ENCODE data around the gene BPIFA2.
A peak's percentile ranks its signal among the peaks of the same experiment; 100 is the strongest.

Gene BPIFA2

GRCh38 chr20:33209789-33210188 is 41.8 kb downstream of the BPIFA2 start:
- Histone ChIP-seq H3K36me3 (no peaks in the 10 kb centered on the region), H3K9me3 (ENCODE audit: severe bottlenecking) (no peaks in the 10 kb centered on the region), H3K4me3 (ENCODE audit: low read depth, low read length) (no peak overlapping the region), H3K27me3 (ENCODE audit: insufficient read depth, low read depth, severe bottlenecking) (no peaks in the 10 kb centered on the region), H3K27ac (no peak overlapping the region)
- DNase-seq: peak; percentile 23
- TF ChIP-seq CTCF (IDR thresholded peaks at IDR 0.05; ENCODE audit: low read depth, low read length): no peak

DNA sequence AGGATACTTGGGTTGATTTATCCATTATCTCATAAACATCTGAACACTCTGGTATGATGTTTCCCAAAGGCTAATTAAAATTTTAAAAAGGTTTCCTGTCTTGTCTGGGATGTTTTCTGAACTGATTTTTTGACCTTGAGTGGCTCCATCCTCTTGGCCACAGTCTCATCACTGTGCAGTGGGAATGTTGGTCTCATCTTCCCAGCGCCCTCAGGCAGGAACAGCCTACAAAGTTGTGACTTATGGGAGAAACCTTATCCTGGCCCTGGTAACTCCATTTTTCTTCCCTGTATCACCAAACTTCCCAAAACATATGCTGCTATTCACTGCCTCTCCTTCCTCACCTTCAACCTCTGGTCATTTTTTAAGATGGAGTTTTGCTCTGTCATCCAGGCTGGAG is 42.4 kb downstream of the BPIFA2 start:
- no peak for DNase-seq
- no peaks in the 10 kb centered on the region for H3K36me3 ChIP-seq
- H3K9me3 ChIP-seq (ENCODE audit: severe bottlenecking): no peaks in the 10 kb centered on the region
- H3K27me3 ChIP-seq (ENCODE audit: insufficient read depth, low read depth, severe bottlenecking): no peaks in the 10 kb centered on the region
- no peak overlapping the region for H3K27ac ChIP-seq
- TF ChIP-seq CTCF (IDR thresholded peaks at IDR 0.05; ENCODE audit: low read depth, low read length): no peak
- H3K4me3 ChIP-seq (ENCODE audit: low read depth, low read length): no peak overlapping the region

DNA sequence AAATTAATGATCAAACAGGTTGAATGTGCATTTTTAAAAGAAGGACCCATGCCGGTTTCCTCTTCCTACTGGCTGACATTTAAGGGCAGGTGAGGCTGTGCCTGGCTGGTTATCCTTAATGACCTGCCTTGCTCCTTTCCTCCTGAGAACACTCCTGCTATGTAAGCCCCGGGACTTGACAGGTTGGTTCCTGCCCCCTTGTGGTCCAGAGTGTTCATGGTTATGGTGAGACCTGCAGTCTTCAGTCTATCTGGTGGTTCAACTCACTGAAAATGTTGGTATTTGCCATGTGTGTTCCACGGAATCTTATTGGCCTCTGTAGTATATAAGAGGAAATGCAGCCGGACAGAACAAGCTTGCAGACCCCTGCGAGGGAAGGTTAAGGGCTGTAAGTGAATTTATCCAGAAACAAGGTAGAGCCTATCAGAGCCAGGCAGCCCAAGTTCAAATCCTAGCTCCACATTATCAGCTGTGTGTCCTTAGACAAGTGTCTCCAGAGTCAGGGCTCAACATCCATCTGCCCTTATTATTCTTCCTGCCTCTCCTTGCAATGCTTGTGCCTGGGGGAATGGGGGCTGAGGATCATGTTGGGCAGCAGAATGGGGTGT is 44.0 kb downstream of the BPIFA2 start:
- no peak overlapping the region for H3K4me3 ChIP-seq (ENCODE audit: low read depth, low read length)
- no peaks in the 10 kb centered on the region for H3K36me3 ChIP-seq
- H3K27ac ChIP-seq: no peak overlapping the region
- TF ChIP-seq CTCF (IDR thresholded peaks at IDR 0.05; ENCODE audit: low read depth, low read length): peak; percentile 80
- no peaks in the 10 kb centered on the region for H3K9me3 ChIP-seq (ENCODE audit: severe bottlenecking)
- peak; percentile 88 for DNase-seq
- H3K27me3 ChIP-seq (ENCODE audit: insufficient read depth, low read depth, severe bottlenecking): no peaks in the 10 kb centered on the region

GRCh38 chr20:33217052-33217451 is 49.1 kb downstream of the BPIFA2 start, which contains the start of gene BPIFA3:
Gene BPIFA3 (plus strand): TSS chr20:33217352. CDS start chr20:33217537, 185 bp downstream.
- DNase-seq: no peak
- no peak within 1 kb of the TSS for H3K27ac ChIP-seq
- no peaks in the 10 kb centered on the region for H3K36me3 ChIP-seq
- H3K9me3 ChIP-seq (ENCODE audit: severe bottlenecking): no peaks in the 10 kb centered on the region
- H3K4me3 ChIP-seq (ENCODE audit: low read depth, low read length): no peak within 1 kb of the TSS
- no peak for TF ChIP-seq CTCF (IDR thresholded peaks at IDR 0.05; ENCODE audit: low read depth, low read length)
- no peaks in the 10 kb centered on the region for H3K27me3 ChIP-seq (ENCODE audit: insufficient read depth, low read depth, severe bottlenecking)

DNA sequence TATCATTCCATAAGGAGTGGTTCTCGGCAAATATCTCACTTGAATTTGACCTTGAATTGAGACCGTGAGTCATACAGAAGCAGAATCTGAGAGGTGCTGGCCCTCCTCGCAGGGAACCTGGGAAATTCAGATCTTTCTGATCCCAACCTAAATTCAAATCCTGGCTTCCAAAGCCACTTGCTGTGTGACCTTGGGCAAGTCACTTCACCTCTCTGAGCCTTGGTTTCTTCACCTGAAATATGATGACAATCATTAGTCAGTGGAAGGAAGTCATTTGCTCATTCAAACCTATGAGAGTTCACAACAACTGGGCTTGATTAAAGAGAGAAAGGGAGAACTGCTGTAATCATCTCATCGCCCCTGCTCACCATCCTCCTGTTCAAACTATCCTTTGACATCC is 56.4 kb downstream of the BPIFA2 start:
- H3K27ac ChIP-seq: no peak overlapping the region
- no peak for TF ChIP-seq CTCF (IDR thresholded peaks at IDR 0.05; ENCODE audit: low read depth, low read length)
- H3K9me3 ChIP-seq (ENCODE audit: severe bottlenecking): no peaks in the 10 kb centered on the region
- H3K4me3 ChIP-seq (ENCODE audit: low read depth, low read length): no peak overlapping the region
- no peaks in the 10 kb centered on the region for H3K27me3 ChIP-seq (ENCODE audit: insufficient read depth, low read depth, severe bottlenecking)
- no peak for DNase-seq
- no peaks in the 10 kb centered on the region for H3K36me3 ChIP-seq

- Histone ChIP-seq H3K27me3 (ENCODE audit: insufficient read depth, low read depth, severe bottlenecking) (no peaks in the 10 kb centered on the region), H3K36me3 (no peaks in the 10 kb centered on the region), H3K4me3 (ENCODE audit: low read depth, low read length) (no peak overlapping the region), H3K9me3 (ENCODE audit: severe bottlenecking) (no peaks in the 10 kb centered on the region), H3K27ac (no peak overlapping the region)
- DNase-seq: no peak
- TF ChIP-seq CTCF (IDR thresholded peaks at IDR 0.05; ENCODE audit: low read depth, low read length): no peak
These were observed 61.9 kb downstream of the BPIFA2 start for GRCh38 chr20:33229843-33230242.

All from WERI-Rb-1 (cell line).